T follicular helper cell (primary cell): ENCODE data around the gene MYOD1.

ENCODE experiments used
- DNase-seq: peaks from one replicate; pipeline ENCODE4 v3.0.0-alpha.2; 2020; ENCODE audit warnings: low read depth

Gene MYOD1

GRCh38 chr11:17734986-17735817 is 15.8 kb downstream of the MYOD1 start:
- no peak for DNase-seq

DNA sequence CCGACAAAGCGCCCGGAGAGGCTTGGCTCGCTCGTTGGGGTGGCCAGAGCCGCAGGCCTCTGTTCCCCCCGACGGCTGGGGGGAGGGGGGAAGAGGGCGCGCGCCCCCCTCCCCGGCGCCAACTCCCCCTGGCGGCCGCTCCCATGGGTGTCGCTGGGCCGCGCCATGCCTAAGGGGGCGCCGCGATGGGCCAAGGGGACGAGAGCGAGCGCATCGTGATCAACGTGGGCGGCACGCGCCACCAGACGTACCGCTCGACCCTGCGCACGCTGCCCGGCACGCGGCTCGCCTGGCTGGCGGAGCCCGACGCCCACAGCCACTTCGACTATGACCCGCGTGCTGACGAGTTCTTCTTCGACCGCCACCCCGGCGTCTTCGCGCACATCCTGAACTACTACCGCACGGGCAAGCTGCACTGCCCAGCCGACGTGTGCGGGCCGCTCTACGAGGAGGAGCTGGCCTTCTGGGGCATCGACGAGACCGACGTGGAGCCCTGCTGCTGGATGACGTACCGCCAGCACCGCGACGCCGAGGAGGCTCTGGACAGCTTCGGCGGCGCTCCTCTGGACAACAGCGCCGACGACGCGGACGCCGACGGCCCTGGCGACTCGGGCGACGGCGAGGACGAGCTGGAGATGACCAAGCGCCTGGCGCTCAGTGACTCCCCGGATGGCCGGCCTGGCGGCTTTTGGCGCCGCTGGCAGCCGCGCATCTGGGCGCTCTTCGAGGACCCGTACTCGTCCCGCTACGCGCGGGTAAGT is 16.6 kb downstream of the MYOD1 start:
- DNase-seq = no peak

GRCh38 chr11:17736579-17736893 is 17.2 kb downstream of the MYOD1 start:
- DNase-seq = no peak

DNA sequence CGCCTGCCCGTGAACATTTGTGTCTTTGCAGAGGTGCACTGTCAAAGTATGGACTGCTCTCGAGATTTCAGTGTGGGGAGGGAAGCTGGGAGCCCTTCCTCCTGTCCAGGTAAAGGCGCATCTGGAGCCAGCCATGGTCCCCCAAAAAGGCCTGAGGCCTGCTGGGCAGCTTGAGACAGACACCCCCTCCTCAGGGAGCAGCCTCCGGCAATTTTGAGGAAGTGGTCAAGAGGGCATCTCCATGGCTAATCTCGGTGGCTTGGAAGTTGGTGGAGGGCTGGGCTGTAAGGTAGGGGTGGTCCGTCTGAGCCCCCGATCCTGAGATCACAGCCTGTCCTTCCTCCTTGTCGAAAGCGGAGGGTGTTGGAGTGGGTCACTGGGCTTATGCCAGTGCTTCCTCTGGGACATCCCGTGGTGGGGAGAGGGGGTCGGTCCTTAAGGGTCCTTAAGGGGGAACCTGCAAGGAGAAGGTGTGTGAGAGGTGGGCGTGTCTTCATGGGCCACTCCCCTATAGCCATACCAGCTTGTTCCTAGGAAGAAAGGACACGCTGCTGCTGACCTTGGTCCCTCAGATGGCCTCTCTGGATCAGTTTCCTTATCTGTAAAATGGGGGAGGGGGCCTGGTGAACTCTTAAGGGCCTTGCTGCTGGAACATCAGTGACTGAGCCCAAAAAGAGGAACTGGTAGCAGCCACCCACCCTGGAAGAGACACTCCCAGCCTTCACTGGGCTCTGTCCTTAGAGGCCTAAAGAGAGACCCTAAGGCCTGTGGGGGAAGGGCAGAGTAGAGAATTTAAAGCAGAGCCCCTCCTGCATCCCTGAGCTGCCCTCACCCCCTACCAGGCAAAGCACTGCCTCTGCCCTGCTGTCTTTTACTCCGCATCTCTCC is 17.8 kb downstream of the MYOD1 start:
- no peak for DNase-seq

GRCh38 chr11:17738151-17738973 is 19.0 kb downstream of the MYOD1 start:
- DNase-seq = no peak

DNA sequence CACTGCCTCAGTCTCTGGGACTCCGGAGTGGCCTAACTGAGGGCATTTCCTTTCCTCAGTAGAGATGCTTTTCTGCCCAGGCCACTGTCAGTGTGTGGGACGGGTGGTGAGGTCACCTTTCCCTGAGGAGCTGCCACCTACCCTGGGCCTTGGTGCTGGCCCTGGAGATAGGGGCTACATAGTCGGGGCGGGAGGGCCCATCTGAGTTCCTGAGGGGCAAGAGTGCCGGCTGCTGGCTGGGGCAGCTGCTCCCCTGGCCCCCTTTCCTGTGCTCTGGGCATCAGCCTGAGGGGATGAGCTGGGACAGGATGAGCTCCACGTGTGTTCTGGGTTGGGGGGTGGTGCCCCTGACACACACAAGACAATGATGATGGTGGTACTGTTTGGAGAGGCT is 20.6 kb downstream of the MYOD1 start:
- DNase-seq = no peak

DNA sequence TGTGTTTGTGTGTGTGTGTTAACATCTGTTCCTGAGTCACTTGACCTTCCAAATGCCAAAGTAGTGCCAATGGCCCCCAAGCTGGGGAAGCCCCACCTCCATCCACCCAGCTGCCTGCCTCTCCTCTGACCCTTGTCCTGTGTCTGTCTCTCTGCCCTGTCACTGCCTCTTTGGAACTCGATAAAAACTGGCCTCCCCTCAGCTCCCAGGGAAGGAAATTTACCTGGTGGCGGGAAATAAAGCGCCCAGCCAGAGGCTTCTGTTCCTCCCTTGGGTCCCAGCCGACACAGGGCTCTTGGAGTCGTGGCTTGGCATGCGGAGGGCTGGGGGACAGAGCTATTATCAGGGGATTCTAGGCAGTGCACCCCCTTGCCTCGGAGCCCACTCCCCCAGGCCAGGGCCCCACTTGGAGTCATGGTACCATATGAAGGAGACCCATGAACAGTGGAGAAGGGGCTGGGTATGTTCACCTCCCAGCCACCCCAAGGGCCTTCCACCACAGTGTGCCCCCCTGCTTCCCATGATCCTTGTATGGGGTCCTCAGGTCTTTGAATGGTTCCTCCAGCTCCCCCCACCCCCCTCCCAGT is 21.4 kb downstream of the MYOD1 start:
- no peak for DNase-seq

DNA sequence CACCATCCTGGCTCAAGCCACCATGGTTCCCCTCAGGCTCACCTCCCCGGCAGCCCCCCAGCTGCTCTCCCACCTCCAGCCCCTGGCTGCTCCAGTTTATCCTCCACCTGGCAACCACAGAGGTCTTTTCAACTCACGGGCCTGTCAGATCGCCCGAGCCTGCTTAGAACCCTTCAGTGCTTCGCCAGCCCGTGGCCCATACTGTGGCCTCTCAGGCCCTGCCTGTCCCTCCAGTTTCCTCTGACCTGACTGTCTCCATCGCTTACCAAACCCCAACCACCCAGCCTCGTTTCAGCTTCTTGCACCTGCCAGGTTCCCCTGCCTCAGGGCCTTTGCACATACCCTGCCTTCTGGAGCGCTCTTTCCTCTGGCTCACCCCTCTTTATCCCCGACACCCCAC is 22.1 kb downstream of the MYOD1 start:
- no peak for DNase-seq

- DNase-seq = no peak
Observed at GRCh38 chr11:17742019-17742418, 22.6 kb downstream of the MYOD1 start.

- DNase-seq = no peak
Observed at GRCh38 chr11:17743026-17743807, 23.8 kb downstream of the MYOD1 start.

- DNase-seq = no peak
Observed at GRCh38 chr11:17743808-17744119, 24.4 kb downstream of the MYOD1 start.

DNA sequence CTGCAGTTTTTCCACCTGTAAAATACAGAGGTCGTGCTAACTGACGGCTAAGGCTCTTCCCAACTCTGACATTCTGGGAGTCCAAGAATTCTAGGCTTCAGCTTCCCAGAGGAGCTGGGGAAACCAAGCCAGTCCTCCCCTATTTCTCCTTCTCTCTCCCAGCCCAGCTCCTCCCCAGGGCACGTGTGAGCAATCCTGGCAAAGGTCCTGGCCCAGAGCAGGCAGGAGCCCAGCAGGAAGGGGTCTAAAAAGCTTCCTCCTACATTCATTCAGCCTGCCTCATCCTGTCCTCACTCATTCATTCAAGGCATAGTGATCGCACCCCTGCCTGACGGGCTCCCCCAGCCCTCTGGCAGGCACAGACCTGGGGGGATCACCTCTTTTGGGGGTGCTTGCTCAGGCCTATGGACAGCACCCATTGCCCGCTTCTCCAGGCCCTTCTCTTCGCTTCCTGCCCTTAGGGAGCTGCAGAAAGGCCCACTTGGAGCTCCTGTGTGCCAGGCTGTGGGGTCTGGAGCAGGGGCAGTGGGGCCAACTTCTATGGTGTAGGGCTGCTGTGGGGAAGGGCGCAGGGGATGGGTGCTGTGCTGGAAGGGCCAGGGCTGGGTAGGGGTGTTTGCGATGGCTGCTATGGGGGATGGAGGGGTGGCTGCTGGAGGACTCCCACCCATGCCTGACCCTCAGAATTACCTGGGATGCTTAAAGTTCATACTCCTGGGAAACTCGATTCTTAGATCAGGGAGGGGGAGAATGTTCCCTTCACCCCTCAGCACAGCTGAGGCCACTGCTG is 25.0 kb downstream of the MYOD1 start:
- DNase-seq = no peak

DNA sequence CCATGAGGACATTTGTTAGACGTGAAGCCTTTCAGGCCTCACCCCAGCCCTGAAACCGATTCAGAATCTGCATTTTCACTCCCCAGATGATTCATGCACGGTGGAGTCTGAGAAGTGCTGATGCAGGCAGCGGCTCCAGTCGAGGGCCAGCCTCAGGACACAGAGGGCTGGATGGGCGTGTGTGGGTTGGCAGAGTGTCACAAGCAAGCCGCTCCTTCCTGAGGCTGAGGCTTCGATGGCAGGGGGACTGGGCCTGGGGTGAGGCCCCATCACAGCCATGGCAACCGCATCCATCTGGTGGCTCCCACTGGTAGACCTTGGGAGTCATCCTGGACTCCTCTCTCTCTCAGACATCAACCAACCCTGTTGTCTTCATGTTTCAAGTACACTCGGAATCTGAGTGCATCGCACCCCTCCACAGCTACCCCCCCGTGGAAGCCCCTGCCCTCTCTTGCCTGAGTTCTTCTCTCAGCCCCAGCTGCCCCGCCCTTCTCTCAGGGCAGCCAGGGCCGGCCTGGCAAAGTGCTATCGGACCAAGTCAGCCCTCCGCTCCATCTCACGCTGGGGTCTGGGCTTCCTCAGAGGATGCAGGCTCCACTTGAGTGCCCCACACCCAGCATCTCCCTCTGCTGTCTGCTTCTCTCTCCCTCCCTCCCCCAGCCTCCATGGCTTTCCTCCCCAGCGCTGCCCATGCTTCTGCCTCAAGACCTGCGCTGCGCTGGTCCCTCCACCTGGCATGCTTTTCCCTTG is 25.8 kb downstream of the MYOD1 start:
- DNase-seq = no peak

- no peak for DNase-seq
Observed at GRCh38 chr11:17746096-17746495, 26.7 kb downstream of the MYOD1 start.

DNA sequence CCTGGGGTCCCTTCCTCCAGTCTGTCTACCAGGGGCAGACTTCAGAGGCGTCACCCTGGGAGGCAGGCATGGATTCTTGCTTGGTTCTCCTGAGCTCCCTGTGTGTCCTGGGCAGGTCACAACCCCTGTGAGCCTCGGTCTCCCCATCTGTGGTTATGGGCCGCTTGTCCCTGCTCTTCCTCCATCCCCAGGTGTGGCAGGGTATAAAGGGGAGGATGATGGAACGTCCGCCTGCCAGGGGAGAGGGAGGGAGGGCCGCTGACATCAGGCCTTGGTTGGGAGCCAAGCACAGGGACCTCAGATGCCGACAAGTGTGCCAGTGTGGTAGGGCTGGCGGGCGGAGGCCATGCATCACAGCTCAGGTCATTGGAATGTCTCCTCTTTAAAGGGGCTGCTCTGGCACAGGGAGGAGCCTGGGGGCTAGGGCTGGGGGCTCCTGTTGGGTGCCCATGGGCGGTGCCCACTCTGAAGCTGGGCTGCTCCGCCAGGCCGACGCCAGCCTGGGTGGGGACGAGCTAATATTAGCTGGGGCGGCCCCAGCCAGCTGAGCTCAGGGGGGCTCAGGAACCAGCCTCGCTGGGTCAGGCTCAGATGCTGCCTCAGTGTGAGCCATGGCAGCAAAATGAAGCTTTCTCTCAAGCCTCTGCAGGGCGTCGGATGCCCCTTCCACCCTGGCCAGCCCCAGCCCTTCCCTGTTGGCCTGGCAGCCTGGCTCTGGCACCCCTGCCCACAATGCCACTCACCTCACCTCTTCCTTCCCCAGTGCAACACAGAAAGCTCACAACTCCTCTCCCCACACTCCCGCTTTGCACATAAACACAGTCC is 28.0 kb downstream of the MYOD1 start:
- DNase-seq = no peak

- DNase-seq = no peak
Observed at GRCh38 chr11:17748044-17748443, 28.7 kb downstream of the MYOD1 start.

- no peak for DNase-seq
Observed at GRCh38 chr11:17748761-17749721, 29.7 kb downstream of the MYOD1 start.
